GM18870 (cell line): ENCODE results near the gene CRY1.
"Not testable (repeated sequence)": the region's sequence is repeated elsewhere in the genome, so short reads cannot be mapped to it uniquely, and the experiment has no call there.

Source experiments
- ATAC-seq: cut with Tn5 transposase; IDR thresholded peaks from one replicate; pipeline ENCODE4 v1.9.1; 2021; ENCODE audit warnings: moderate library complexity; ENCODE audit not compliant: unreplicated experiment

Gene CRY1

GRCh38 chr12:107073266-107073665, 20.1 kb downstream of the CRY1 start:
- not testable (repeated sequence) for ATAC-seq

DNA sequence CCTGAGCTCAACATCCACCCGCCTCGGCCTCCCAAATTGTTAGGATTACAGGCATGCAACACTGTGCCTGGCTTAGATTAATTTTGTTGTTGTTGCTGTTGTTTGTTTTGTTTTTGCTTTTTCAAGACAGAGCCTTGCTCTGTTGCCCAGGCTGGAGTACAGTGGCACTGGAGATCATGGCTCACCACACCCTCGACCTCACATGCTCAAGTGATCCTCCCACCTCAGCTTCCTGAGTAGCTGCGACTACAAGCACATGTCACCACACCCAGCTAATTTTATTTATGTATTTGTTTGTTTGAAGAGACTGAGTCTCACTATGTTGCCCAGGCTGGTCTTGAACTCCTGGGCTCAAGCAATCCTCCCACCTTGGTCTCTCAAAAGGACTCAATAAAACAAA, 26.7 kb downstream of the CRY1 start:
- no peak for ATAC-seq

DNA sequence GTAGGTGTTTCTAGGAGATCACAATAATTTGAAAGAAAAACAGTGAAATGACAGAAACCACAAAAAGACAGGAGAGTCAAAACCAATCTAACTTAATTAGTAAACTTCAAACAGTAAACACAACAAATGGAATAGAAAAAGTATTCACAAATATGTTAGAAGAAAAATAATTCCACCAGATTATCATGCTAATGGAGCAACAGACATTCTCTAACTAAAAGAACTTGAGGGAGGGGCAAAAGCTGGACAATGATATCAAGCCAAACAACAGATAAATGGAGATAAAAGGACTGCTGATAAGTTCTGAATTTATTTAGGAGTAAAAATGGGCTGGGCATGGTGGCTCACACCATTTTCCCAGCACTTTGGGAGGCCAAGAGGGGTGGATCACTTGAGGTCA, 28.7 kb downstream of the CRY1 start:
- ATAC-seq: no peak

DNA sequence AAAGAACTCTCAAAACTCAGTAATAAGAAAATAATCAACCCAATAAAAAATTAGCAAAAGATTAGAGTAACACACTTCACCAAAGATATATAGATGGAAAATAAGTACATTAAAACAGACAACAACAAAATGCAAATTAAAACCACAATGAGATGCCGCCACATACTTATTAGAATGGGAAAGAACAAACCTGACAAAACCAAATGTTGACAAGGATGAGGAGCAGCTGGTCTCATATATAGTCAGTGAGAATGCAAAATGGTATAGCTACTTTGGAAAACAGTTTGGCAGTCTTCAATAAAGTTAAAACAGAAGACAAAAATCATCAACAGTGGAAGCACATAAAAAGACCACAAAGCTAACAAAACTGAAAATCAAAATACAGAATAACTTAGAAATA, 29.1 kb downstream of the CRY1 start:
- no peak for ATAC-seq

DNA sequence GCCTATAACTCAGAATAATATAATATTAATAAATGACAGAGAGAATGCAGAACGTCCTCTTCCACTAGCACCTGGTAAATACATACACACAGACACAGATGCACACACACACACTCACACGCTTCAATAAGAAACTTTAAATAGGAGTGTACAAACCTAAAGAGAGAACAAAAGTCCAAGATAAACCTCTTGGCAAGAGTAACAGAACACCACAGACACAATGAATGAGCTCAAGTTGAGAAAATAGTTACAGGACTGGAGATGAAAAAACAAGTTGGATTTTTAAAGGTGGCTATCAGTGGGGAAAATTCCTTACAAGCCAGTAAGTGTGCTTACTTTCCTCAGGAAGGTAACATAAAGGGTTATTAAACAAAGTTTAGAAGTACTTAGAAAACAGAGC, 35.2 kb downstream of the CRY1 start:
- ATAC-seq: no peak

DNA sequence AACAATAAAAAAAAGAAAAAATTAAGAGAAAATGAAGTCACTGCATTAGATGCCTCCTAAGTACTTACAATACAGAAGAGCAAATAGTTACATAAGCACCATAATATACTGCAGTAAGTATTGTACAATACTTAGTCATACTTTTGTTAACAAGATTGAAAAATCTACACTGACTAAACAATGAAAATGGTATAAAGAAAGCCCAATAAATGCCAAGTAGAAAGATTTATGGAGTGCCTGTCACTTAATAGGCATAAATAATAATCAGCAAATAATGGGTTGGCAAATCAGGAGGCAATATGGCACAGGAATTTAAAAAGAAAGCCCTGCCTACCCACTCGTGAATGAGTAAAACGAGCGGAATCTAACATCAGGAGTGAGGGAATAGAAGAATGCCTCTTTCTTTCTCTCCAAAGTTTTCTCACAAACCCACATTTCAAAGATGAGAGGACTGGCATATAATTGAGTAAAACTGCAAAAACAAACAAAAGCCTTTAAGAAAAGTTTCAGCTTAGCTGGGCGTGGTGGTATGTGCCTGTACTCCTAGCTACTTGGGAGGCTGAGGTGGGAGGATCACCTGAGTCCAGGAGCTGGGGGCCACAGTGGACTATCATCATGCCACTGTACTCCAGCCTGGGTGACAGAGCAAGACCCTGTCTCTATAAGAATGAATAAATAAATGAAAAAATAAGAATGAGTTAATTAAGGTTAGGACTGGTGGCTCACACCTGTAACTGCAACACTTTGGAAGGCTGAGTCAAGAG, 36.1 kb downstream of the CRY1 start:
- ATAC-seq: no peak

DNA sequence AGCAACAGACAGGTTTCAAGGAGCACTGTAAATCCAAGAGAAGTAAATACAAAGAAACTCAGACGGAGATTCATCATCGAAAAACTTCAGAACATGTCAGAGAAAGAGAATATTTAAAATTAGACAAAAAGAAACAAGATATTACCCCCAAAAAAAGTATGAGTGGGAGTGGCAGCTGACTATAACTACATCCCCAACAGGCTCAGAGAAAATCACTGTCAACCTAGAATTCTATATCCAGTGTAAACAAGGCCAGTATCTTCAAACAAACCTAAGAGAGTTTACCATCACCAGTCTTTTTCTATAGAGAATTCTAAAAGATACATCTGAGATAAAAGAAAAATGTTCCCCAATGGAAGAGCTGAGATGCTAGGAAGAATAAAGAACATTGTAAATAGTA, 39.6 kb downstream of the CRY1 start:
- no peak for ATAC-seq

DNA sequence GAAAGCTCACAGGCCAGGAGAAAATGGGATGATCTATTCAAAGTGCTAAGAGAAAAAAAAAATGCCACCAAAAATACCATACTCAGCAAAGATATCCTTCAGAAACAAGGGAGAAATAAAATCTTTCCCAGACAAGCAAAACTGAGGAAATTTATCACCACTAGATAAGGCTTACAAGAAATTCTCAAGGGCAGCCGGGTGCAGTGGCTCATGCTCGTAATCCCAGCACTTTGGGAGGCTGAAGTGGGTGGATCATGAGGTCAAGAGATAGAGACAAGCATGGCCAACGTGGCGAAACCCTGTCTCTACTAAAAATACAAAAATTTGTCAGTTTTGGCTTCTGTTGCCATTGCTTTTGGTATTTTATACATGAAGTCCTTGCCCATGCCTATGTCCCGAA, 48.2 kb downstream of the CRY1 start:
- no peak for ATAC-seq

DNA sequence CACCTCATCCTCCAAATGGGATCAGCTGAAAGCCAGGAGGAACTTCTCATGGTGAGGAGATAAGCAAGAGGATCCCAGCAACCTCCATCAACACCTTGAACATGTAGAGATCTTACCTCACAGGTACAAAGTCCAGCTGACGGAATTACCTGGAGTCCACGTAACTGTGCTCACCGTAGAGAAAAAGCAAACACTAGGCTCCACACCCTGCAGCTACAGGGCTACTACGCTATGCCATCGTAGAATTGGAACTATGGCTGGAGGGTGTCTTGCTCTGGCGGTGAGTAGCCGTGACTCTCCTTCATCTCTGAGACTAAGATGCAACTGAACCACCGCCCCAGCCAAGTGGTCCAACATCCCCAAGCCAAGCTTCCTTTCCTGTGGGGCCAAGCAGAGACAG, 50.5 kb downstream of the CRY1 start:
- ATAC-seq: no peak

DNA sequence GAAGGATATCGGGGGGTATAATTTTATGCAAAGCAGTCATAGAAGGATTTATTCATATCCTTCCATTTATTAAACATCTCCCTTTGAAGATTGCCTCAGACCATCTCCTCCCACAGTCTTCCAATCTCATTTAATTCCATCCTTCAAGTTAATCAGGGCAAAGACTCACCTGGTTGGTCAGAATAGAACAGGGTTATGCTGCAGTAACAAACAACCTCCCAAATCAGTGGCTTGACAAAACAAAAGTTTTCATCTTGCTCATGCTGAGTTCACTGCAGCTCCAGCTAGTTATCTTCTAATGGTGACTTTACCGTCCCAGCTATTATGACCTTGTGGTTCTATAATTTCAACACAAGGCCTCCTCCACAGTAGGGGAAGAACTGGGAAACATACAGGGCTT, 57.6 kb downstream of the CRY1 start:
- ATAC-seq: no peak

GRCh38 chr12:107033758-107034739, 59.3 kb downstream of the CRY1 start:
- ATAC-seq: no peak

DNA sequence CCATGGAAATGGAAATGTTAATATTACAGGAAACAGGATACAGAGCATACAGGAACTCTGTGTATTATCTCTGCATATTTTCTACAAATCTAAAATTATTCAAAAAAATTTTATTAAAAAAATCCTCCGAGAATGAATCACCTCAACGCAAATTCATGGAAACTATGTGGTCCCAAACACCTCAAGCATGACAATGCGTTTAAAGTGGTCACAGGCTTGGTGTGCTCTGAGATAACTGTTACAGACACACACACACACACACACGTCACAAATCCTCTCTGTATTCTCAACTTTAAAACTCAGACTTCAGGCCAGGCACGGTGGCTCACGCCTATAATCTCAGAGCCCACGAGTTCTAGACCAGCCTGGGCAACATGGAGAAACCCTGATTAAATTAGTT, 61.1 kb downstream of the CRY1 start:
- no peak for ATAC-seq

GRCh38 chr12:107031061-107031460, 62.3 kb downstream of the CRY1 start:
- no peak for ATAC-seq

DNA sequence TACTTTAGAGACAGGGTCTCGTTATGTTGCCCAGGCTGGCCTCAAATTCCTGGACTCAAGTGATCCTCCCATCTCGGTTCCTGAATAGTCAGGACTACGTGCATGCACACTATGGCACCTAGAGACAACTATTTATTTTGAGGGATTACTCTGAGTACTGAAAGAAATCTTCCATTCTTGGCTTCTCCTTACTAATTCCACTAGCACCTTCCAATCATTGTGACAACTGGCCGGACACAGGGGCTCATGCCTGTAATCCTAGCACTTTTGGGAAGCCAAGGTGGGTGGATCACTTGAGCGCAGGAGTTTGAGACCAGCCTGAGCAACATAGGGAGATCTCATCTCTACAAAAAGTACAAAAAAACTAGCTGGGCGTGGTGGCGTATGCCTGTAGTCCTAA, 64.3 kb downstream of the CRY1 start:
- no peak for ATAC-seq

DNA sequence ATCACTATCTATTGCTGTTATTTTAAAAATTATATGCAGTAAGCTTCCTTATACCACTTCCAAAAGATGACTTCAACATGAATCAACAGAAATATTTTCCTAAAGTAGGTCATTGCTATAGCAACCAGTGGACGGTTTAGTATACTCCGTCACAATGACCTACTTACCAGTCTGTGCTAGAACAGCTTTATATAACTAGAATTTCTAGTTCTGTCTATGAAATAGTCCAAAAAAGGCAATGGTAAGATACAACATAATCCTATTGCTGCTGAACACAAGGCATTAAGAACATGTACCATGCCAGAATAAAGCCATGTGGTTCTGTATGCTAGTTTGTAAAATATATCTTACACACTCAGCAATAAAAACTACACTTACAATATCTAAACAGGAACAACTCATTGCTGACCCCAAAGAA, 65.7 kb downstream of the CRY1 start:
- no peak for ATAC-seq

DNA sequence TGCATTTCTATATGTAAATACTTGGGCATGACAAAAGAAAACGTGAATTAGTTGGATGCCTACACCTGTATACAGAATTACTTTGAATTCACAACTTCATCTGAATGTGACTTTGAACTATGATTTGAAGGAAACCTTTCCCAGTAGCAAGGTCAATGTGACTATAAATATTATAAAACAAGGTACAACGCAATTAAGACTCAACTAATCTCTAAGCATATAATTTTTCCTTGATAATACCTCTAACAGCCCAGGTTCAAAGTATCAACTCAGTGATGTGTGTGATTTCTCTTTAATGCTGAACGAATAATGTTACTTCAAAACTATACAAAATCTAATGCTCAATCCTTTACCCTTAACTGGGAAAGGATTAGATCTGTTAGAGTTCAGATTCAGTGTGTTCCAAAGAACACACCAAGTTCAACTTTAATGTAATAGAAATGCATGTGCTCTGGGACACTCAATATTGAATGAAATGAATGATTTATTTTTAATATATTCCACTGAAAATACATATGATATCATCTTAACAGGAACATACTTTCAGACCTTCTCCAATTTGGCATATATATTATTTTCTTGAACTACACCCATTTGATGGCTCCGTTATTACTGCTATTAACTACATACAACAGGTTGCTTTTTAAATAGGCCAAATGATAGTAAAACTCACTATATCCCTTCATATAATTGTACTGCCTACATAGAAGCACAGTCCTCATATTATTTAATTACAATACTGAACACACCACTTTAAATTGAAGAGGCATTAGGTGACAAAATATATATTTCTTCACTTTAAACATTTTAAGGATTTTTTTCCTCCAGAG, 66.3 kb downstream of the CRY1 start:
- no peak for ATAC-seq

- ATAC-seq: not testable (repeated sequence)
Observed at GRCh38 chr12:107026356-107026755, 67.0 kb downstream of the CRY1 start.

GRCh38 chr12:107025671-107026070, 67.7 kb downstream of the CRY1 start:
- ATAC-seq: no peak

DNA sequence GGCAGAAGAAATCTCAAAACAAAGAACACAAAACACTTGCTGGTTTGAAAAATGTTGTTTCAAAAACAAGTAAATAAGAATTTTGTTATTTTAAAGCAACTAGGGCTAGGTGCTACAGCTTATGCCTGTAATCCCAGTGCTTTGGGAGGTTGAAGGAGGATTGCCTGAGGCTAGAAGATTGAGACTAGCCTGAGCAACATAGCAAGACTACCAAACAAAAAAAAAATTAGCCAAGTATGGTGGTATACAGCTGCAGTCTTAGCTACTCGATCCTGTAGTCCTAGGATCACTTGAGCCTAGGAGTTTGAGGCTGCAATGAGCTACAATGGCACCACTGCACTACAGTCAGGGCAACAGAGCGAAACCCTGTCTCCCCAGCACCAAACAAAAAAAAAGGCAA, 73.8 kb downstream of the CRY1 start:
- ATAC-seq: no peak

DNA sequence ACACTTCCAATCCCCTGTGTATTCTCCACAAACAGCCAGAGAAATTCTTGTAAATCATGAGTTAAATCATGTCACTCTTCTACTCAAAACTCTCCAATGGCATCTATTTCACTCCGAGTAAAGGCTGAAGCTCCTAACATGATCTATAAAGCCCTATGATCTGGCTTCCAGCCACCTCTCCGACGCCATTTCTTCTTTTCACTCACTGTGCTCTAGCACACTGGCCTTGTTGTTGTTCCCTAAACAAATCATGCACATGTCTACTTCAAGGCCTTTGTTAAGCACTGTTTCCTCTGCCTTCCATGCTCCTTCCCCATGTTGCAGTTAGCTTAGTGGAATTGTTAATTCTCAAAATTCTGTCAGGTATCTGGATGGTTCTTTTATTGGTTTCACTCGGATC, 76.3 kb downstream of the CRY1 start:
- no peak for ATAC-seq

DNA sequence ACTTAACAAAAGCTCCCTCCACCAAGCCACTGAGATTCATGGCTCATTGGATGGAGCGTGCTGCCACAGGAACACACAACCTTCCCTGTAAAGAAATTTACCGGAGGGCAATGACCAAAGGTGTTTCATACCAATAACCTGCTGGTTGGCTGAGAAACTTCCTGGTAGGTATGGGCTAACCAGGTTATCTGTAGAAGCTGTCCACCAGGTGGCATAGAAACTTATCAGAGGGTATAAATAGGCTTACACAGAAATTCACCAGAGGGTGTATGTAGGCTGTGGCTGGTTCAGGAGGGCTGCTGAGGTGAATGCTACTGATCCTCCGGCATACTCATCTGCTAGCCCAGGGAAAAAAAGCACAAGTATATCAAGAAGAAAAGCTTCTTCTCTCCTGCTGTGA, 79.3 kb downstream of the CRY1 start:
- ATAC-seq: no peak
